NCI-H2171 (cell line): ENCODE measurements around the gene FXYD4.
A peak's percentile ranks its signal among the peaks of the same experiment; 100 is the strongest.
"Not testable (repeated sequence)": the region's sequence is repeated elsewhere in the genome, so short reads cannot be mapped to it uniquely, and the experiment has no call there.

Experiments
- DNase-seq: peaks from one replicate; lab custom pipeline; 2025; lab: John Stamatoyannopoulos, UW

Gene FXYD4

GRCh38 chr10:43419997-43420368 lies 48.5 kb downstream of the FXYD4 start:
- DNase-seq, result no peak

GRCh38 chr10:43420369-43421200 lies 49.1 kb downstream of the FXYD4 start:
- DNase-seq, result peak; percentile 14

GRCh38 chr10:43421201-43421507 lies 49.7 kb downstream of the FXYD4 start:
- no peak for DNase-seq

DNA sequence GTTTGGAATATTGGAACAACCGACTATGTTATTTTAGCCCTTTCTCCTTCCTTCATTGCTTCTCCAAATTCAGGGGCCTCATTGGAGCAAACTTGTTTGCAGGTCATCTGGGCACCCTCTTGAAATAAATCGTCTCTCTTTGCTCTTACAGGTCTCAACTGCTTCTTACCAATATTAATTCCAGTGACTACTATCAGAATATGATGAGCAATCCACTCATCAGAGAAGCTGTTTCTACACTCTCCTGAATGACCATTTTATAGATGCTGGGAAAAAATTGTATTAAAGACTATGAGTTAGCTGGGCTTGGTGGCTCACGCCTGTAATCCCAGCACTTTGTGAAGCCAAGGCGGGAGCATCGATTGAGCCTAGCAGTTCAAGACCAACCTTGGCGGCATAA lies 50.1 kb downstream of the FXYD4 start:
- DNase-seq, result no peak

DNA sequence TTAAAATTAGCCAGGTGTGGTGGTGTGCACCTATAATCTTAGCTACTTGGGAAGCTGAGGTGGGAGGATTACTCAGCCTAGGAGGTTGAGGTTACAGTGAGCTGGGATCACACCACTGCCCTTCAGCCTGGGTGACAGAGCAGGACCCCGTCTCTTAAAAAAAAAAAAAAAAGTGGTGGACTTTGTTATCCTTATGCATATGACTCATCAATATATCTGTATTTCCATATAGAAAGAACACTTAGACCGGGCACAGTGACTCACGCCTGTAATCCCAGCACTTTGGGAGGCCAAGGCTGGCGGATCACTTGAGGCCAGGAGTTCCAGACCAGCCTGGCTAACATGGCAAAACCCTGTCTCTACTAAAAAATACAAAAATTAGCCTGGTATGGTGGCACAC lies 50.5 kb downstream of the FXYD4 start:
- DNase-seq, result not testable (repeated sequence)

DNA sequence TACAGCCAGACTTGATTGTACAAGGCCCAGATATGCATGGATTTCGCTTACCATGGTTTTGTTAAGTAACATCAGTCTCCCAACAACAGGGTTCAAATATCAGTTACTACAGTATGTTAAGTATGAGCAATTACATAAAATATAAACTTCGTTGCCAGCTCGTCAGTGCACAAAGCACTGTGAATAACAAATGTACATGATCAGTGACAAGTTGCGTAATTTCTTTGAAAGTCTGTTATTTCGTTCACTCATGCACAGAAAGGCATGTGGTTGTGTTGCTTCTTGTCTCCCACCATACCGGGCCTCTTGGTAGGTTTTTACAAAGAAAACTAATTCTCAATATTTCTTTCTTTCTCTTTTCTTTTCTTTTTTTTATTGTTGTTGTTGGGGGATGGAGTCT lies 53.0 kb downstream of the FXYD4 start:
- no peak for DNase-seq
